Activated CD4-positive, CD25-positive, alpha-beta regulatory T cell treated with anti-CD3 and anti-CD28 coated beads, Interleukin-2, amount 50 U/mL, for 72 hours (primary cell): ENCODE data around the gene AGPAT3.
"Not testable (repeated sequence)": the region's sequence is repeated elsewhere in the genome, so short reads cannot be mapped to it uniquely, and the experiment has no call there.

Source experiments
- DNase-seq: peaks from one replicate; pipeline ENCODE4 v3.0.0; 2021

AGPAT3 gene

DNA sequence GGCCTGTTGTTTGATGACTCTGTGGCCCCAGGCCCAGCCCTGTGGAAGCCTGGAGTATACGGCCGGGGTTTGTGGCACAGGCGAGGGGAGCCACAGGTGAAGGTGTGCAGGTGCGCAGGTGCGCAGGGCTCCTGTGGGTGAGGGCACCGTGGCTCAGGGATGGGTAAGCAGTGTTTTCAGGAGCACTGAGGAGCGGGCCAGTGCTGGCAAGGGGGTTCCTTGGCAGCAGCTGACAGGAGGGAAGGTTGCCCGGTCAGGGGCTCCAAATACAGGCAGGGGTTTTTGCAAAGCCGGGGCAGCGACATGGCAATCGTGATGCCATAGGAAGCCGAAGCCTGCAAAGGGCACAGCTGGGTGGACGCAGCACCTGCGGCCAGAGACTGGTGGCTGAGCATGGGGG, 20.7 kb downstream of the AGPAT3 start:
- no peak for DNase-seq

DNA sequence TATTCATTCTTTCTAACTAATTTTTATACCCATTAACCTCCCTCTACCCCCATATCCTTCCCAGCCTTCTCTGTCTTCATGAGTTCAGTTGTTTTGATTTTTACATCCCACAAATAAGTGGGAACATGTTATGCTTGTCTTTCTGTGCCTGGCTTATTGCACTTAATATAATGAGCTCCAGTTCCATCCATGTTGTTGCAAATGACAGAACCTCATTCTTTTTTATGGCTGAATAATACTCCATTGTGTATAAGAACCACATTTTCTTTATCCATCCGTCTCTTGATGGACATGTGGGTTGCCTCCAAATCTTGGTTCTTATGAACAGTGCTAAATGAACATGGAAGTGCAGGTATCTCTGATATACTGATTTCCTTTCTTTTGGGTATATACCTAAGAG, 21.5 kb downstream of the AGPAT3 start:
- no peak for DNase-seq

DNA sequence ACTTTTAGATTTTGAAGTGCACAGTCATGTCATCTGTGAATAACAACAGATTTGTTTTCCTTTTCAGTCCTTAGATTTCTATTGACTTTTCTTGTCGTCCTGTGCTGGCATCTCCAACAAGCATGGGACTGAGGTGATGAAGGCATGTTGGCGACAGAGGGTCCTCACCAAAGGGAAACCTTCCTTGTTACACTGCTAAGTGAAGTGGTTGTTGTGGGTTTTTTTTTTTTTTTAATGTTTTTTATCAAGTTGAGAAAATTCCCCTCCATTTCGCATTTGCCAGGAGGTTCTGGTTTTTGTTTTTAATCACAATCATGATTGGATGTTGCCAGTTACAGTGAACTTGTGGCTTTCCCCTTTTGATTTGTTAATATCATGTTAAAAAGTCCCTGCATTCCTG, 24.0 kb downstream of the AGPAT3 start:
- DNase-seq, result no peak

DNA sequence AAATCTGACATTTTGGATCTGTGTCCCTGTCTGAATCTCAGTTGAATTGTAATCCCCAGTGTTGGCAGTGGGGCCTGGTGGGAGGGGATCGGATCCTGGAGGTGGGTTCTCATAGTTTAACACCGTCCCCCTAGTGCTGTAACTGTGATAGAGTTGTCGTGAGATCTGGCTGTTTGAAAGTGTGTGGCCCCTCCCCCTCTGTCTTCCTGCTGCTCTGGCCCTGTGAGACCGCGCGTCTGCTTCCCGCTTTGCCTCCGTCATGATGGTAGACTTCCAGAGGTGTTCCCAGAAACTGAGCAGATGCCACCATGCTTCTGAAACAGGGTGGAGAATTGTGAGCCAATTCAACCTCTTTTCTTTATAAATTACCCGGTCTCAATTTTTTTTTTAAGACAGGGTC, 25.0 kb downstream of the AGPAT3 start:
- no peak for DNase-seq

DNA sequence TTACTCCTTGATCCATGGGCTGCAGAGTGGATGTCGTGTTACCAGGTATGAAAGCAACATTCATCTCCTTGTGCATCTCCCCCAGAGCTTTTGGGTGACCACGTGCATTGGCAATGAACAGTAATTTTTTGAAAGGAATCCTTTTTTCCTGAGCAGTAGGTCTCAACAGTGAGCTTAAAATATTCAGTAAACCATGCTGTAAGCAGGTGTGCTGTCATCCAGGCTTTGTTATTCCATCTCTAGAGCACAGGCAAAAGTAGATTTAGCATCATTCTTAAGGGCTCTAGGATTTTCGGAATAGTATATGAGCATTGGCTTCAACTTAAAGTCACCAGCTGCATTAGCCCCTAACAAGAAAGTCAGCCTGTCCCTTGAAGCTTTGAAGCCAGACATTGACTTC, 27.3 kb downstream of the AGPAT3 start:
- DNase-seq, result no peak

DNA sequence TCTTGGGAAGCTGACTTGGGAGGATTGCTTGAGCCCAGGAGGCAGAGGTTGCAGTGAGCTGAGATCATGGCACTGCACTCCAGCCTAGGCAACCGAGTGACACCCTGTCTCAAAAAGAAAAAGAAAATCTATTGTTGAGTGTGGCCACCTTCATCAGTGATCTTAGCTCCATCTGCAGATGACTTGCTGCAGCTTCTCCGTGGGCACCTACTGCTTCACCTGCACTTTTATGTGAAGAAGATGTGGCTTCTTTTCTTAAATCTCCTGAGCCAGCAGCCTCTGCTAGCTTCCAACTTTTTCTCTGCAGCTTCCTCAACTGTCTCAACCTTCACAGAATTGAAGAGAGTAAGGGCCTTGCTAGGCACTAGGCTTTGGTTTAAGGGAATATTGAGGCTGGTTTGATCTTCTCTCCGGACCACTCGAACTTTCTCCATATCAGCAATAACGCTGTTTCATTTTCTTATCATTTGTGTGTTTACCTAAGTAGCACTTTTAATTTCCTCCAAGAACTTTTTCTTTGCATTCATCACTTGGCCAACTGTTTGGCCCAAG, 28.0 kb downstream of the AGPAT3 start:
- no peak for DNase-seq

DNA sequence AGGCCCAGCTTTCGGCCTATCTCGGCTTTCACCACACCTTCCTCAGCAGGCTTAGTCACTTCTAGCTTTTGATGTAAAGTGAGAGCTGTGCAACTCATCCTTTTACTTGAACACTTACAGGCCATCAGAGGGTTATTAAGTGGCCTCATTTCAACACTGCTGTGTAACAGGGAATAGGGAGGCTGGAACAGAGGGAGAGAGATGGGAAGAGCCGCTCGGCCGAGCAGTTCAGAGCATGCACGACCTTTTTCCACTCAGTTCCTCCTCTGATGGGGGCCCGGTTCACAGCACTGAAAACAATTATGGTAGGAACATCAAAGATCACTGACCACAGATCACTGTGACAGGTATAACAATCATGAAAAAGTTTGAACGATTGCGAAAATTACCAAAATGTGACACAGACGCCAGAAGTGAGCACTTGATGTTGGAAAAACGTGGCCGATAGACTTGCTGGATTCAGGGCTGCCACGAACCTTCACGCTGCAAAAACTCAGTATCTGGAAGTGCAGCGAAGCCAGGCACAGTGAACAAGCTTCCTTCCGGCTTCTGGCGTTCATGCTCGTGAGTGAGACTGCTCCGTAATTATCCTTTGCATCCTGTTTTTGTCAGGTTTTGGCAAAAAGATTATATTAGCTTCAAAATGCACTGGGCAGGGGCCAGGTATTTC, 28.6 kb downstream of the AGPAT3 start:
- DNase-seq, result no peak

DNA sequence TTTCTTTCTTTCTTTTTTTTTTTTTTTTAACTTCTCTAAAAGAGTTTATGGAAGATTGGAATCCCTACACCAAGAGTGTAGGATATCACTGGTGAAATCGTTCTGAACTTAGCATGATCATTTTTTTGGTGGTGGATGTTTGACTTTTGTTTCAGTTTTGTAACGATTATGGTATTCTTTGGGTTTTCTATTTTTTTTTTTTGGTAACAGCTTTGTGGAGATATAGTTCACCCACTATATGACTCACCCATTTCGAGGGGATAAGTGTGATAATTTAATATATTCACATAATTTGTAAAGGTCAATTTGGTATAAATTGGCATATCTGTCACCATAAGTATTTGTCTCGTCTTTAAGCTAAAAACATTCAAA, 29.2 kb downstream of the AGPAT3 start:
- DNase-seq, result no peak

DNA sequence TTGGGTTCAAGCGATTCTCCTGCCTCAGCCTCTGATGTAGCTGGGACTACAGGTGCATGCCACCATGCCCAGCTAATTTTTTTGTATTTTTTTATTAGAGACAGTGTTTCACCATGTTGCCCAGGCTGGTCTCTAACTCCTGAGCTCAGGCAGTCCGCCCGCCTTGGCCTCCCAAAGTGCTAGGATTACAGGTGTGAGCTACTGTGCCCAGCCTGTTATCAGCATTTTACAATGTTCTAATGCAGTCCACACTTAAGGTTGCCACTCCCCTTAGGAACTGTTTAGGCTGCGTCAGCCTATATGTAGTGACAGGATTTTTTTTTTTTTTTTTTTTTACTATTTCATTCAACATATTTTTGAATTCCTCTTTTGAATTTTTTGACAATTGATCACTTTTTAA, 30.2 kb downstream of the AGPAT3 start:
- DNase-seq, result no peak

DNA sequence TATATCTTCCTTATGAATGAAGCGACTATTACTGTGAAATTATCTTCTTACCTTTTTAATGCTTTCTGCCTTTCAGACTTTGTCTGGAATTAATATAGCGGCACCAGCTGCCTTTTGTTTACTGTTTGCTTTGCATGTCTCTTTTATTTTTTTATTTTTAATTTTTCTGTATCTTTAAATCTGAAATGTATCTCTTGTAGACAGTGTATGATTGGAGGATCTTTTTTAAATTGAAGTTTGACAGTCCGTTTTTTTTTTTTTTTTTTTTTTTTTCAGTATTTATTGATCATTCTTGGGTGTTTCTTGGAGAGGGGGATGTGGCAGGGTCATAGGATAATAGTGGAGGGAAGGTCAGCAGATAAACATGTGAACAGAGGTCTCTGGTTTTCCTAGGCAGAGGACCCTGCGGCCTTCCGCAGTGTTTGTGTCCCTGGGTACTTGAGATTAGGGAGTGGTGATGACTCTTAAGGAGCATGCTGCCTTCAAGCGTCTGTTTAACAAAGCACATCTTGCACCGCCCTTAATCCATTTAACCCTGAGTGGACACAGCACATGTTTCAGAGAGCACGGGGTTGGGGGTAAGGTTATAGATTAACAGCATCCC, 31.8 kb downstream of the AGPAT3 start:
- not testable (repeated sequence) for DNase-seq

DNA sequence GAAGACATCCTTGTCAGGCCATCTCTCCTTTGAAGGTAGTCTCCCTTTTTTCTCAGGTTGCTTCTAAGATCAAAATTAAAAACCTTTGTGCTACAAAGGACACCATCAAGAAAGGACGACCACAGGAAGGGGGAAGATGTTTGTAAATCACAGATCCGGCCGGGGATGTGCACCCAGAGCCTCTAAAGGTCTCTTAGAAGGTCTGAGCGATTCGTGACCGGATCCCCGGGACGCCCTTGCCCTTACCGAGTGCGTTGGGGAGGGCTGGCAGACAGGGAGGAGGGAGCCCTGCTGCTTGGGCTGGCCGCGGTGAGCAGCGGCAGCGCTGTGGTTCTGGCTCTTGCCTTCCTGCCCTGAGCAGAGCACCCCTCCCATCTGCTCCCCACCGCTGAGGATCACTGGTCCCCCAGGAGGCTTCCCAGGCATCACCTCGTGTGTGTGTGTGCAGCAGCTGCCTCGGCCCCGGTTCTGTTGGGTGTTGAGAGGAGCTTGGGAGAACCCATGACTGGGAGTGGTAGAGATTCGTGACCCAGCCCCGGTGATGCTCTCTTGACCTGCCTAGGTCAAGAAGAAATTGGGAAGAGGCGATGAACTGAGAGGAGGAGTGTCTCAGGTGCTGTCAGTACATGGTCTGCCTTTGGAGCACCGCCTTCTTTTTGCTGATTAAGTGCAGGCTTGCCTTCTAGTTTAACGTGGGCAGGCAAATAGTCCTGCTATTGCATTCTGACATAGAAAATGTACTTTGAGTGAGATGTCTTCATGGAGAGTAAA, 34.5 kb downstream of the AGPAT3 start:
- no peak for DNase-seq

DNA sequence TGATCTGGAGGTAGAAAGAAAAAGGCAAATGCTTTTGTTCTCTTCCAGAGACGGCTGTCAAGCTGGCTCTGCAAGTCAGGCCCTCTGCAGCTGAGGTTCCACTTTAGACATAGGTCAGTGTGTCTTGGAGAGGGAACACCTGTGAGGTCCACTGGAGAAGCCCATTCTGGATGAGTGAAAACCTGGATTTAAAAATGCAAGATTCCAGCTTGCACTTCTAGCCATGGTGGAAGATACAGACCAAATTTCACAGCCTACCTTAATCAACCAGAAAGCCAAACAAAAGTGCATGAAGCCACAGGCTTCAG, 35.0 kb downstream of the AGPAT3 start:
- no peak for DNase-seq

DNA sequence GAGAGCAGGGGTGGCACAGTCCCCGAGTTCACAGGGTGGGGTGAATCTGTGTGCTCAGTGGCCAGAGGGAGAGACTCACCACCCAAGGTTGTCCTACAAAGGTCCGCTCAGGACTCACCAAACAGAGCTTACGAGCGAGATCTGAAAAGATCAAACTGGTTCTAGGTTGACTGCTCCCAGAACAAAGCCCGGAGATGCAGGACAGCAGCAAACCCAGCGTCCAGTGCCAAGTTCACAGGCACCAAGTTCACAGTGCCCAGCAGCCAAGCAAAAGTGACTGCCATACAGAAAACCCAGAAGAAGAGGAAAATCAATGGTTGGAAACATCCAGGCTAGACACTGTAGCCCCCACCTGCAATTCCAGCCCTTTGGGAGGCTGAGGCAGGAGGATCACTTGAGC, 35.7 kb downstream of the AGPAT3 start:
- DNase-seq, result no peak

DNA sequence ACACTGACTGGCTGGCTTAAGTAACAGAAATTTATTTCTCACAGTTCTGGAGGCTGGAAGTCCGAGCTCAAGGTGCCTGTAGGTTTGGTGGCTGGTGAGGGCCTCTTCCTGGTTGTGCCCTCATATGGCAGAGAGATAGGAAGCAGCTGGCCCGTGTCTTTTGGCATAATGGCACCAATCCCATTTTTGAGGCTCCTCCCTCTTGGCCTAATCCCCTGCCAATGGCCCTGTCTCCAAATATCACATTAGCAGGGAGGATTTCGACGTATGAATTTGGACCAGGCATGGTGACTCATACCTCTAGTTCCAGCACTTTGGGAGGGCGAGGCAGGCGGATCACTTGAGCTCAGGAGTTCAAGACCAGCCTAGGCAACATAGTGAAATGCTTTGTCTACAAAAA, 37.4 kb downstream of the AGPAT3 start:
- no peak for DNase-seq

DNA sequence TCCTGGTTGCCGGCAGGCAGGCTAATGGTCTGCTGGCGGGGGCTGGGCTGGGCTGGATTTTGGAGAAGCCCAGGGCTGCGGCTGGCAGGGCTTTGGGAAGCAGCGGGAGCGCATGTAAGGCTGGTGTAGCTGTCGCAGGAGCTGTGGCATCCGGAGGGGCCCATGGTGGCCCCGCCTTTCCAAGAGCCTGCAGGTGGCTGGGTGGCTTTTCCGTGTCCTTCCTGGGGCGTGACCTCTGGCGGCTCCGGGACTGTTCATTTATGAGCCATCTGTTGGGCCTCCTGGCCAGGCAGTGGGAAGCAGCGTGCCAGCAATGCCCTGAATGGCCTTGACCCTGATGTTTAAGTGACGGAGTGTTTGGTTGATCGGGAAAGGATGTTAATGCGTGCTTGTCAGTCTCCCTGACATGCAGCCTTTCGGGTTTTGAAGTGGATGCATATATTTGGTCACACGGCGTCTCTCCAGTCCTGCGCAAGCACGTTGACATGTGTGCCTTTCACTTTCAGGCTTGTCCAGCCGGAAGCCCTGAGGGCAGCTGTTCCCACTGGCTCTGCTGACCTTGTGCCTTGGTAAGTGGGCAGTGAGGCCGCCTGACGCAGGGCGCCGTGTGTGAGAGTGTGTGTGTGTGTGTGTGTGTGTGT, 38.5 kb downstream of the AGPAT3 start:
- DNase-seq, result no peak

DNA sequence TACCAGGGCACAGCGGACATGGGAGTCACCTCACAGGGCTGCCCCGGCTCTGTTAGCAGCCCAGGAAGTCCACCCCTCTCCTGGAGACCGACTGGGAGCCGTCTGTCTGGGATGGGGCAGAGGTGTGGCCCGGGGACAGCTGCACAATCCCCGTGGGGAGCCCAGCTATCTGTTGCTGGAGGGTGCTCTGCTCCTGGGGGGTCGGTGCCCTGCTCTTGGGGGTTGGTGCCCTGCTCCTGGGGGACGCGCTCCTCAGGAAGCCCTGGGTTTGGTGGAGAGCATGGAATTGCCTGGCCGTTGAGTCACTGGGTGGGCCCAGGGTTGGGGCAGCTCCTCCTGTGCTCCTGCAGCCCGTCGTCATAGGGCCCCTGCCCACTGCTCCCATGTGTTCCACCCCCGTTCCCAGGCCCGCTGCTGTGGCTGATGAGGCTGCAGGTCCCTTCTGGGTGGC, 39.3 kb downstream of the AGPAT3 start:
- no peak for DNase-seq

DNA sequence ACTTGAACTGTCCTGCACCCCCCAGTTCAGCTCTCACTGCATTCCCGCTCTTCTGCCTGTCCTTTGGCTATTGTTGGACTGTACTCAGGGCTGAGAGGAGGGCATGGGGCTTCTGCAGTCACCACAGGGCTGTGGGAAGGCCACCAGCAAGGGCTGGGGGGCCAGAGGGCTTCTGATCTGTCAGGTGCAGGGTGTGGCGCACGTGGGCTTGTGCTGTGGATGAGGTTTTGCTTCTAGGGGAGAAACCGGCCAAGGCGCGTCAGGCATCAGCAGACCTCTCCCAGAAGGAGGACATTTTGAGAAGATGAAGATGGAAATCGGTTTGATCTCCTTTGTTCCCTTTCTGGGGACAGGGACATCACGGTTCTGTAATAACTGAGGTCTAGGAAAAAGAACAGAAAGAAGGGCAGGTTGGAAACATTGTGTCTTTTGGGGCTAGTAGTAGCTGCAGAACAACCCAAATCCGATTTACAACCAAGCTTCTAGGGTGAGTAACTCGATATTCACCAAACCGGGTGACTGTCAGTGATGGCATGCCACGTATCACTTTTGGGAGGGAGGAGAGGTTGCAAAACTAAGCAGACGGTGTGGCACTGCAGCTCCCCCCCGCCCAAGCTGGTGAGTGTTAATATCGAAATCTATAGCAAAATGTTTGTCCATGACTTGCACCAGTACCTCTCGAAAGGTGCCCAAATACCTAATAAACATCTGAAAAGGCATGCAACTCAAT, 40.9 kb downstream of the AGPAT3 start:
- no peak for DNase-seq

DNA sequence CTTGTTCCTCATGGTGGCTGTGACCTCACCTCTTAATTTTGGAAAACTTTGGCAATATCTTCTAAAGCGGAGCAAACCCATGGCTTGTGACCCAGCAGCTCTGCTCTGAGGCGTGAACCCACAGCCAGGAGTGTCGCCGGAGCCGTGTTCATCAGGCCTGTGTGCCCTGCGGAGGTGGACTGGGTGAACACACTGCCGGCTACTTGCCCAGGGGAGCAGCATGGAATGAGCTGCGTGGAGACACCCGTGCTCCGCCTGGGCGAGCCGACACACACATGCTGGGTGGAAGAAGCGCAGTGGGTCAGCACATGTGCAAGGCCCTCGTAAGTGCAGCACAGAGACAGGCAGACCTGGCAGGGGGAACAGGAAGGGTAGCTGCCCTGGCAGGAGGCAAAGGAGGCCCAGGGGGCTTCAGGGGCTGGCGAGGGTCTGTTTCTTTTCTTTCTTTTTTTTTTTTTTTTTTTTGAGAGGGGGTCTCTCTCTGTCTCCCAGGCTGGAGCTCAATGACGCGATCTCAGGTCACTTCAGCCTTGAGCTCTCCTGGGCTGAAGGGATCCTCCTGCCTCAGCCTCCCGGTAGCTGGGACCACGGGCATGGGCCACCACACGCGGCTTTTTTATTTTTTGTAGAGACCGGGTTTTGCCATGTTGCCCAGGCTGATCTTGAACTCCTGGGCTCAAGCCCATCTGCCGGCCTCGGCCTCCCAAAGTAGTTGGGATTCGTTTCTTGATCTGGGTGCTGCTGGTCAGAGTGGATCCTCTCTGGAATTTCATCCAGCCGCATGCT, 41.8 kb downstream of the AGPAT3 start:
- DNase-seq, result no peak

DNA sequence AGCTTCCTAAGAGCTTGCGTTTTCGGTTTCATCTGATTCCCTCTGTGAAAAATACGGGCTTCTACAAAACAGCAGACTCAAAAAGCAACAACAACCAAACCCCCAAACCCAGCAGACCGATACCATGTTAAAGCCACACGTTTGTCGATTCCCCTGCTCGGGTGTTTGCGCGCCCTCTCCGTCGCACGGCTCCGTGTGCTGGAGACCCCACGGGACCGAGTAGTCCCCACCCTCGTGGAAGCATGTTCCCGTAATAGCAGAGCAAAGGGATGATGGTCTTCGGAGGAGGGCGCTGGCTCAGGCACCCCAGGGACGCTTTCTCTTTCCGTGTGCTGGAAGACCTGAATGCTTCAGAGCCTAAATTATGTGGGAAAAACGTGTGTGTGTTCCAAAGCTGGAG, 42.7 kb downstream of the AGPAT3 start:
- no peak for DNase-seq

DNA sequence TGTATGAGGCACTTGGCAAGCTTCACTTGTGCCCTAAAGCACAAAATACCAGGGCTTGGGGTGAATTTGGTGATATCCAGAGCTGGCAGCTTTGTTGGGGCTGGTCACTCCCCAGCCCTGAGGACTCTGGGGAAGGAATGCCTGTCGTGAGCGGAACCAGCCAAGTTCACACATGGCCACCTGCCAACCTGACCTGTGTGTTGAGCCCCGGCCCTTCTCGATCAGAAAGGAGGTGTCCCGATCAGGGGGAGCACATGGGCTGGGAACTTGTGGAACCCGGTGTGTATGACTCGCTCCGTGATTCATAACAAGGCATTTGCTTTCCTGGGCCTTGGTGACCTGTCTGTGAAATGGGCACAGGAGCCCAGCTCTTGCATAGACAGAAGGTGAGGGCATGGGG, 43.1 kb downstream of the AGPAT3 start:
- DNase-seq, result no peak

DNA sequence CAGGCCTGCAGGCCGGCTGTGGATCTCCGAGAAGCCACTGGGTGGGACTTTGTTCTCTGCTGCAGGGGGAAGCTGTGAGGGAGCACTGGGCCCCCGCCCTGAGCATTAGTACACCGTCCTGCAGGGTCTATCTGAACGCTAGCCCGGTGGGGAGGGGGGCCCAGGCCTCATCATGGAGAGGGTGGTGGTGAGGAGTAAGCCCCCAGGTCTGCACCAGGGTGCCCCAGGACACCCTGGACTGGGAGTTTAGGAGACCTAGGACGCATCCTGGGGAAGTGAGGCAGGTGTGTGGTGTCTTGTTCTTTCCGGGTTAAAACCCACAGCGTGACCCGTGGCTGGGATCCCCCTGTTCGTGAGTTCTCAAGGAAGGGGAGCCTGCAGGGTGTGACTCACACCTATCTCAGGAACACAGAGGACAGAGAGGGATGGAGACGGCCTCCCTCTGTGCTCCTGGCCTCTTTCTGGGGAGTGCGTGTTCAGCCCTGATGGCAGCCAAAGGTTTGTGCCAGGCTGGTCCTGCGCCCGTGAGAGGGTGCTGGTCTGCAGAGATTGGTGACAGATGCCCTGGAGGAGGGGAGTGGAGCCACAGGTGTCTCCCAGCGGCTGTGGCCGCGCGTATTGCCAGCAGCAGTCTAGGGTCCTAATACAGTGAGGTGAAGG, 44.8 kb downstream of the AGPAT3 start:
- no peak for DNase-seq

DNA sequence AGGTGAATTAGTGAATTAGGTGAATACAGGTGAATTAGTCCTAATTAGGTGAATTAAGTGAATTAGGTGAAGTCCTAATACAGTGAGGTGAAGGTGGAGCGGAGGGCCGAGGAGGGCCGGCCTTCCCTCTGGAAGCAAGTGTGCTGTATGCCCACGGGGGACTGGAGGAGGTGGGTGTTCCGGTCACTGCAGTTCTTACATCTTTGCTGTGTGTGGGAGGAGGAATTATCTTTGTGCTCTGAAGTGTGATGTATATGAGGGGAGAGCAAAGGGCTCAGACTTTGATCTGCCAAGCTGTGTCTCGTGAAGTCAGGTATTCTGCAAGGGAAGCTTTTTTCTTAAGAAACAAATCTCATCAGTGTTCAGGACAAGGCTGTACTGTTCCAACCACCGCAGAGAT, 45.4 kb downstream of the AGPAT3 start:
- no peak for DNase-seq
